HEK293T (cell line): ENCODE data around the gene PPP1R2C.

Source experiments
- CTCF ChIA-PET: fragments of 350-600 bp; formaldehyde crosslinking; extraction: SDS; loops from one replicate; lab custom pipeline; 2021; ENCODE audit warnings: antibody characterized with exemption, inconsistent platforms; lab: Yijun Ruan, JAX
- POLR2A ChIA-PET: fragments of 350-600 bp; formaldehyde crosslinking; extraction: SDS; loops from one replicate; lab custom pipeline; 2020; ENCODE audit warnings: antibody characterized with exemption, inconsistent platforms; lab: Yijun Ruan, JAX
- DNase-seq: peaks from one replicate; pipeline ENCODE4 v3.0.0; 2012; ENCODE audit warnings: mixed read lengths; ENCODE audit errors: extremely low spot score
- ARNT ChIP-seq: fragments of 450-650 bp; IDR thresholded peaks from 2 replicates; pipeline ENCODE4 v1.6.1; 2017; ENCODE audit warnings: mild to moderate bottlenecking
- BHLHE40 ChIP-seq: fragments of 450-650 bp; IDR thresholded peaks from 2 replicates; pipeline ENCODE4 v1.6.1; 2016; ENCODE audit warnings: mild to moderate bottlenecking, moderate library complexity, borderline replicate concordance
- CTBP1 ChIP-seq: fragments of 450-650 bp; IDR thresholded peaks from 2 replicates; pipeline ENCODE4 v1.6.1; 2016; ENCODE audit warnings: borderline replicate concordance
- ELF4 ChIP-seq: fragments of 450-650 bp; IDR thresholded peaks from 2 replicates; pipeline ENCODE4 v1.6.1; 2017; ENCODE audit warnings: antibody characterized with exemption
- FOXA1 ChIP-seq: fragments of 450-650 bp; IDR thresholded peaks from 2 replicates; pipeline ENCODE4 v1.6.1; 2016; ENCODE audit warnings: mild to moderate bottlenecking
- FOXK2 ChIP-seq: fragments of 450-650 bp; IDR thresholded peaks from 2 replicates; pipeline ENCODE4 v1.6.1; 2016; ENCODE audit warnings: mild to moderate bottlenecking
- FOXM1 ChIP-seq: fragments of 450-650 bp; IDR thresholded peaks from 2 replicates; pipeline ENCODE4 v1.6.1; 2017; ENCODE audit warnings: mild to moderate bottlenecking, borderline replicate concordance
- HDGF ChIP-seq: fragments of 450-650 bp; IDR thresholded peaks from 2 replicates; pipeline ENCODE4 v1.6.1; 2017; ENCODE audit warnings: antibody characterized with exemption, borderline replicate concordance
- L3MBTL2 ChIP-seq: fragments of 450-650 bp; conservative IDR thresholded peaks from 2 replicates; pipeline ENCODE4 v1.6.1; 2016; ENCODE audit warnings: mild to moderate bottlenecking
- LEF1 ChIP-seq: fragments of 450-650 bp; IDR thresholded peaks from 2 replicates; pipeline ENCODE4 v1.6.1; 2017; ENCODE audit warnings: mild to moderate bottlenecking, borderline replicate concordance
- NFRKB ChIP-seq: fragments of 450-650 bp; IDR thresholded peaks from 2 replicates; pipeline ENCODE4 v1.6.1; 2016; ENCODE audit warnings: mild to moderate bottlenecking, moderate library complexity
- SP1 ChIP-seq: fragments of 450-650 bp; IDR thresholded peaks from 2 replicates; pipeline ENCODE4 v1.6.1; 2017
- SUZ12 ChIP-seq: fragments of 450-650 bp; IDR thresholded peaks from 2 replicates; pipeline ENCODE4 v1.6.1; 2016; ENCODE audit warnings: mild to moderate bottlenecking
- TARDBP ChIP-seq: fragments of 450-650 bp; IDR thresholded peaks from 2 replicates; pipeline ENCODE4 v1.6.1; 2016
- ZNF384 ChIP-seq: fragments of 450-650 bp; IDR thresholded peaks from 2 replicates; pipeline ENCODE4 v1.6.1; 2016
- TF ChIP-seq, protein P1 (sequence below): fragments of 450-650 bp; IDR thresholded peaks from 2 replicates; pipeline ENCODE4 v1.6.1; 2016

The PPP1R2C gene

DNA sequence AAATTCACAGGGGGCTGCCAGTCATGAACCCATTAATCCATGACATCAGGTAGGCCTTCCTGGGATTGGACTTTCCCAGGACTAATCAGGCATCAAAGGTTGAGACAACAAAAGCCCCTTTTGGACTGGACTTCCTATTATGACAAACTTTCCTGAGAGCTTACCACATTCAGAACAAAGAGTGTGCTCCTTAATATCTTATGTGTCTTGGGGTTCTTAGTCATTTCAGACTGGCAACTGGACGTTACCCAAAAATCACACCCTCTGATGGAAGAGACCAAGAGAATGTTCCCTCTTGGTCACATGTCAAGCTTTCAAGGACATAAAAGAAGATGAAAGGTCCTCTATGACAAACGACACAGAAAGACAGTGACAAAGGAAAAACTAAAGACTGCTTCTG is 31.6 kb upstream of the PPP1R2C start:
- TF ChIP-seq BHLHE40: no peak
- CTCF ChIA-PET: no interaction called here
- POLR2A ChIA-PET: no interaction called here
- DNase-seq: no peak

- DNase-seq: no peak
- ChIA-PET CTCF (no interaction called here), POLR2A (no interaction called here)
- TF ChIP-seq HDGF (no peak), NFRKB (no peak), ELF4 (no peak), SUZ12 (no peak), FOXK2 (no peak), ZNF384 (no peak), L3MBTL2 (no peak), CTBP1 (no peak)
These were observed 29.4 kb upstream of the PPP1R2C start for GRCh38 chrX:42807393-42807792.

DNA sequence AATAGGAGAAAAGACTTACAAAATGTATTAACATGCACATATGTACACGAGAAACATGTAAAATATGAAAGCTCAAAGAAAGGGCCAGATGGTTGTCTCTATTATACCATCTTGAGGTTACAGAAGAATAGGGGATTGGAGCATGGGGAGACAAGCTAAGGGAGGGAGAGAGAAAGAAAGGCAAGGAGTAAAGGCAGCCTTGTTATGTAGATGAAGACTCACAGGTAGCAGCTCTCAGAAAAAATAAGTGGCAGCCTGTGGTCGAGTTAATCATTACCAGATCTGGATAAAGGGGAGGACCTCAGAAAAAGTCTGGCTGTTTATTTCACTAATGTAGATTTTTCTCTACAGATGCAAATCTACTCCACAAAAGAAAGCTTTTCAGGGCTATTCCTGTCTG is 26.6 kb upstream of the PPP1R2C start:
- no peak for TF ChIP-seq BHLHE40
- TF ChIP-seq HDGF: no peak
- TF ChIP-seq, protein P1, sequence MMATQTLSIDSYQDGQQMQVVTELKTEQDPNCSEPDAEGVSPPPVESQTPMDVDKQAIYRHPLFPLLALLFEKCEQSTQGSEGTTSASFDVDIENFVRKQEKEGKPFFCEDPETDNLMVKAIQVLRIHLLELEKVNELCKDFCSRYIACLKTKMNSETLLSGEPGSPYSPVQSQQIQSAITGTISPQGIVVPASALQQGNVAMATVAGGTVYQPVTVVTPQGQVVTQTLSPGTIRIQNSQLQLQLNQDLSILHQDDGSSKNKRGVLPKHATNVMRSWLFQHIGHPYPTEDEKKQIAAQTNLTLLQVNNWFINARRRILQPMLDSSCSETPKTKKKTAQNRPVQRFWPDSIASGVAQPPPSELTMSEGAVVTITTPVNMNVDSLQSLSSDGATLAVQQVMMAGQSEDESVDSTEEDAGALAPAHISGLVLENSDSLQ: no peak
- TF ChIP-seq SP1: no peak
- no peak for TF ChIP-seq LEF1
- no peak for TF ChIP-seq FOXM1
- TF ChIP-seq ELF4: no peak
- no peak for TF ChIP-seq FOXK2
- TF ChIP-seq SUZ12: no peak
- CTCF ChIA-PET: no interaction called here
- DNase-seq: no peak
- POLR2A ChIA-PET: no interaction called here

GRCh38 chrX:42803320-42803719 is 25.4 kb upstream of the PPP1R2C start:
- TF ChIP-seq TARDBP: no peak
- no peak for TF ChIP-seq L3MBTL2
- no peak for TF ChIP-seq ELF4
- no peak for TF ChIP-seq FOXK2
- TF ChIP-seq ARNT: no peak
- TF ChIP-seq HDGF: no peak
- DNase-seq: no peak
- POLR2A ChIA-PET: no interaction called here
- CTCF ChIA-PET: no interaction called here

DNA sequence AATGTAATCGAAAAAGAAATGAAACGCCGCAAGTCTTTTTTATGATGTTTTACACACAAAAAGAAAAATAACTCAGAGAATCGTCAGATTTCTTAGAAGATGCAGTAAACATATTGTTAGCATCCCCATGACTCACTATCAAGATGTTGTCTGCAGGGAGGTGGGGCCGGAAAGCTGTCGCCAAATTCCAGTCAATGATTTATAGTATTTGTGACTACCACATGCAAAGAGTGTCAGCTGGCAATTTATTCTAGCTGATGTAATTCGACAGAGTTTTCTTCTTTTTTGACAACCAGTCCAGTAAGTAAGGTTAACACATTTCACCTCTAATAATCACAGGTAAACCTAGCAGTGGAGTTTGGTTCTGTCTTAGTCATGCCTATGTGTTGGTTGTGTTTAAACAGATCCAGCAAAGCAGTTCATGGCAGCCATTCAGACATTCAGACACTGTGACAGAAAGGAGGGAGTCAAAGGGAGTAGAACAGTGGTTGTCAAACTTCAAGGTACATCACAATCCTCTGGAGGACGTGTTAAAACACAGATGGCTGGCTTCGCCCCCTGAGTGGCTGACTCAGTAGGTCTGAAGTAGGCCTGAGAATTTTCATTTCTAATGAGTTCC is 19.8 kb upstream of the PPP1R2C start:
- DNase-seq: no peak
- TF ChIP-seq FOXK2: no peak
- TF ChIP-seq, protein P1: peak; percentile 40; the same call in 1 of the 2 replicates
- CTCF ChIA-PET: no interaction called here
- POLR2A ChIA-PET: no interaction called here

- no peak for DNase-seq
- ChIA-PET CTCF (no interaction called here), POLR2A (no interaction called here)
- TF ChIP-seq ZNF384: no peak
- TF ChIP-seq SP1: no peak
- TF ChIP-seq NFRKB: no peak
- TF ChIP-seq L3MBTL2: no peak
- no peak for TF ChIP-seq LEF1
- no peak for TF ChIP-seq FOXK2
- no peak for TF ChIP-seq FOXA1
- no peak for TF ChIP-seq ARNT
- TF ChIP-seq CTBP1: no peak
- TF ChIP-seq BHLHE40: no peak
- no peak for TF ChIP-seq SUZ12
- no peak for TF ChIP-seq FOXM1
- TF ChIP-seq, protein P1: no peak
- no peak for TF ChIP-seq ELF4
- no peak for TF ChIP-seq TARDBP
These were observed 5.5 kb upstream of the PPP1R2C start for GRCh38 chrX:42783451-42783850.

DNA sequence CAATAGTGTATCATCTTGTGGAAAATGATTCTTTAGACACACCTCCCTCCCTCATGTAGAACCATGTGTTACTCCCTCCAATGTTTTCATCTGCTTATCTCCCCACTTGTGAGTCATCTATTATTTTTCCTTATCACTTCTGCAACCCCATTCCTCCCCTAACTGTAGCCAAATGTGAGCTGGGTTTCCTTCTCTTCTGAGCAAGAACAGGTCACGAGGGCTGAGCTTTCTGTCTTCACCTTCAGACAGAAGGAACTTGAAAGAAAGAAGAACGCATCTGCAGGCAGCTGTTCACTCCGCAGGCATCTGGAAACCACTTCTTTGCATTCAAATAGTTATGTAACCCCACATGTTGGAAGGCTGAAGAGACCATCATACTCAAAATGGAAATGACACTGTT is 1.8 kb downstream of the PPP1R2C start:
- ChIA-PET CTCF (no interaction called here), POLR2A (no interaction called here)
- DNase-seq: no peak
- TF ChIP-seq BHLHE40 (no peak), LEF1 (no peak)
- TF ChIP-seq, protein P1: no peak
